ENCODE data around the gene LGMN. TPM values are rescaled to one million over a fixed set of nuclear protein-coding genes. Genes with fewer than 3 reads are reported as not detected.

The LGMN gene
- total and polyA plus RNA-seq, 2 experiments from 2014 or later, result 60.0 to 83.5 TPM

DNA sequence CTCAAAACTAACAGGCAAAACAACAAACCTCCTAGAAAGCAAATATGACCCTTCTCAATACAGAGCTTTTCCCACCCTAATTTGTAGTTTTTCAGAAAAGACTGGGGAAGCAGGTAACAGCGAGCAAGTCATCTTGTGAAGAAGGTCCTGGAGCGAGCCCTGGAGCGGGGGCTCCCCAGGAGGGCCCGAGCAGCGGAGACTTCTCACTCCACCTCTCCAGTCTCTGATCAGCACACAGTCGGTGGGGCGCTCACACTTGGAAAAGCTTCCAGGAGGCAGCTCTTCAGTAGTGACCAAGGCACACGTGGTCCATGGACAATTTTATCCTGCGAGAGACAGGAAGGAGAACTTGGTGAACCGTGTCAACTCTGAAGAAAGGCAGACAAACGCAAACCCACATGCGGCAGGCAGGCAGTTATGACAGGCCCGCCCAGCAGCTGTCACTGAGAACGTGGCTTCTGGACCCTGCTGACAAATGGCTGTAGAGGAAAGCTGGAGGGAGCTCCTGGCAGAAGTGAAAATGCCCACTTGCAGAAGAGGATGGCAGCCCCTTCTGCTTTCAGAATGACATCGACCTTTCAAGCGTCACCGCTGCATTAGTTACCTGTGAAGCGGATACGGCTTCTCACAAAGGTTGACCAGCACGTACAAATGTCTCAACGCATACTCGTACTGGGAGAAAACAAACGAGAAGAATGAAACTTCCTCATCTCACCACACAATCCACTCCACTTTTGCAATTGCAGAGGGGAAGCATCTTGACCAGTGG, 44.2 kb downstream of the LGMN start:
- Mint-ChIP-seq H3K9me3 (no peaks in the 10 kb centered on the region), H3K27ac (no peak overlapping the region), H3K4me1 (no peaks in the 10 kb centered on the region), H3K4me3 (no peak overlapping the region), H3K36me3 (ENCODE audit: low read depth) (peaks cover 16% of the 10 kb centered on the region), H3K27me3 (ENCODE audit: insufficient read depth, low read depth, poor library complexity) (no peaks in the 10 kb centered on the region)
- H3K4me3 ChIP-seq, result no peak overlapping the region
- no peaks in the 10 kb centered on the region for H3F3A ChIP-seq (replicated peaks; ENCODE audit: low read depth)
- H3K4me1 ChIP-seq (ENCODE audit: insufficient read depth), result no peaks in the 10 kb centered on the region
- no peak overlapping the region for H3K4me2 ChIP-seq
- no peaks in the 10 kb centered on the region for H3K9me2 ChIP-seq (ENCODE audit: insufficient read depth)
- H3K27ac ChIP-seq (ENCODE audit: low read depth), result no peak overlapping the region
- no peaks in the 10 kb centered on the region for H3K27me3 ChIP-seq (ENCODE audit: insufficient read depth)
- no peak for TF ChIP-seq JUNB (IDR thresholded peaks at IDR 0.05; ENCODE audit: unreplicated experiment)
- TF ChIP-seq, protein P1, sequence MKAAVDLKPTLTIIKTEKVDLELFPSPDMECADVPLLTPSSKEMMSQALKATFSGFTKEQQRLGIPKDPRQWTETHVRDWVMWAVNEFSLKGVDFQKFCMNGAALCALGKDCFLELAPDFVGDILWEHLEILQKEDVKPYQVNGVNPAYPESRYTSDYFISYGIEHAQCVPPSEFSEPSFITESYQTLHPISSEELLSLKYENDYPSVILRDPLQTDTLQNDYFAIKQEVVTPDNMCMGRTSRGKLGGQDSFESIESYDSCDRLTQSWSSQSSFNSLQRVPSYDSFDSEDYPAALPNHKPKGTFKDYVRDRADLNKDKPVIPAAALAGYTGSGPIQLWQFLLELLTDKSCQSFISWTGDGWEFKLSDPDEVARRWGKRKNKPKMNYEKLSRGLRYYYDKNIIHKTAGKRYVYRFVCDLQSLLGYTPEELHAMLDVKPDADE (IDR thresholded peaks at IDR 0.05), result no peak
- TF ChIP-seq, protein P2, sequence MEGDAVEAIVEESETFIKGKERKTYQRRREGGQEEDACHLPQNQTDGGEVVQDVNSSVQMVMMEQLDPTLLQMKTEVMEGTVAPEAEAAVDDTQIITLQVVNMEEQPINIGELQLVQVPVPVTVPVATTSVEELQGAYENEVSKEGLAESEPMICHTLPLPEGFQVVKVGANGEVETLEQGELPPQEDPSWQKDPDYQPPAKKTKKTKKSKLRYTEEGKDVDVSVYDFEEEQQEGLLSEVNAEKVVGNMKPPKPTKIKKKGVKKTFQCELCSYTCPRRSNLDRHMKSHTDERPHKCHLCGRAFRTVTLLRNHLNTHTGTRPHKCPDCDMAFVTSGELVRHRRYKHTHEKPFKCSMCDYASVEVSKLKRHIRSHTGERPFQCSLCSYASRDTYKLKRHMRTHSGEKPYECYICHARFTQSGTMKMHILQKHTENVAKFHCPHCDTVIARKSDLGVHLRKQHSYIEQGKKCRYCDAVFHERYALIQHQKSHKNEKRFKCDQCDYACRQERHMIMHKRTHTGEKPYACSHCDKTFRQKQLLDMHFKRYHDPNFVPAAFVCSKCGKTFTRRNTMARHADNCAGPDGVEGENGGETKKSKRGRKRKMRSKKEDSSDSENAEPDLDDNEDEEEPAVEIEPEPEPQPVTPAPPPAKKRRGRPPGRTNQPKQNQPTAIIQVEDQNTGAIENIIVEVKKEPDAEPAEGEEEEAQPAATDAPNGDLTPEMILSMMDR (conservative IDR thresholded peaks at IDR 0.05; ENCODE audit: low read depth in 2 of 2), result no peak
- no peak for TF ChIP-seq ZNF331 (CRISPR knock-in tag; IDR thresholded peaks at IDR 0.05; ENCODE audit: low read depth)
- TF ChIP-seq CREB1 (CRISPR knock-in tag; IDR thresholded peaks at IDR 0.05; ENCODE audit: low read depth), result no peak
- TF ChIP-seq, protein P3, sequence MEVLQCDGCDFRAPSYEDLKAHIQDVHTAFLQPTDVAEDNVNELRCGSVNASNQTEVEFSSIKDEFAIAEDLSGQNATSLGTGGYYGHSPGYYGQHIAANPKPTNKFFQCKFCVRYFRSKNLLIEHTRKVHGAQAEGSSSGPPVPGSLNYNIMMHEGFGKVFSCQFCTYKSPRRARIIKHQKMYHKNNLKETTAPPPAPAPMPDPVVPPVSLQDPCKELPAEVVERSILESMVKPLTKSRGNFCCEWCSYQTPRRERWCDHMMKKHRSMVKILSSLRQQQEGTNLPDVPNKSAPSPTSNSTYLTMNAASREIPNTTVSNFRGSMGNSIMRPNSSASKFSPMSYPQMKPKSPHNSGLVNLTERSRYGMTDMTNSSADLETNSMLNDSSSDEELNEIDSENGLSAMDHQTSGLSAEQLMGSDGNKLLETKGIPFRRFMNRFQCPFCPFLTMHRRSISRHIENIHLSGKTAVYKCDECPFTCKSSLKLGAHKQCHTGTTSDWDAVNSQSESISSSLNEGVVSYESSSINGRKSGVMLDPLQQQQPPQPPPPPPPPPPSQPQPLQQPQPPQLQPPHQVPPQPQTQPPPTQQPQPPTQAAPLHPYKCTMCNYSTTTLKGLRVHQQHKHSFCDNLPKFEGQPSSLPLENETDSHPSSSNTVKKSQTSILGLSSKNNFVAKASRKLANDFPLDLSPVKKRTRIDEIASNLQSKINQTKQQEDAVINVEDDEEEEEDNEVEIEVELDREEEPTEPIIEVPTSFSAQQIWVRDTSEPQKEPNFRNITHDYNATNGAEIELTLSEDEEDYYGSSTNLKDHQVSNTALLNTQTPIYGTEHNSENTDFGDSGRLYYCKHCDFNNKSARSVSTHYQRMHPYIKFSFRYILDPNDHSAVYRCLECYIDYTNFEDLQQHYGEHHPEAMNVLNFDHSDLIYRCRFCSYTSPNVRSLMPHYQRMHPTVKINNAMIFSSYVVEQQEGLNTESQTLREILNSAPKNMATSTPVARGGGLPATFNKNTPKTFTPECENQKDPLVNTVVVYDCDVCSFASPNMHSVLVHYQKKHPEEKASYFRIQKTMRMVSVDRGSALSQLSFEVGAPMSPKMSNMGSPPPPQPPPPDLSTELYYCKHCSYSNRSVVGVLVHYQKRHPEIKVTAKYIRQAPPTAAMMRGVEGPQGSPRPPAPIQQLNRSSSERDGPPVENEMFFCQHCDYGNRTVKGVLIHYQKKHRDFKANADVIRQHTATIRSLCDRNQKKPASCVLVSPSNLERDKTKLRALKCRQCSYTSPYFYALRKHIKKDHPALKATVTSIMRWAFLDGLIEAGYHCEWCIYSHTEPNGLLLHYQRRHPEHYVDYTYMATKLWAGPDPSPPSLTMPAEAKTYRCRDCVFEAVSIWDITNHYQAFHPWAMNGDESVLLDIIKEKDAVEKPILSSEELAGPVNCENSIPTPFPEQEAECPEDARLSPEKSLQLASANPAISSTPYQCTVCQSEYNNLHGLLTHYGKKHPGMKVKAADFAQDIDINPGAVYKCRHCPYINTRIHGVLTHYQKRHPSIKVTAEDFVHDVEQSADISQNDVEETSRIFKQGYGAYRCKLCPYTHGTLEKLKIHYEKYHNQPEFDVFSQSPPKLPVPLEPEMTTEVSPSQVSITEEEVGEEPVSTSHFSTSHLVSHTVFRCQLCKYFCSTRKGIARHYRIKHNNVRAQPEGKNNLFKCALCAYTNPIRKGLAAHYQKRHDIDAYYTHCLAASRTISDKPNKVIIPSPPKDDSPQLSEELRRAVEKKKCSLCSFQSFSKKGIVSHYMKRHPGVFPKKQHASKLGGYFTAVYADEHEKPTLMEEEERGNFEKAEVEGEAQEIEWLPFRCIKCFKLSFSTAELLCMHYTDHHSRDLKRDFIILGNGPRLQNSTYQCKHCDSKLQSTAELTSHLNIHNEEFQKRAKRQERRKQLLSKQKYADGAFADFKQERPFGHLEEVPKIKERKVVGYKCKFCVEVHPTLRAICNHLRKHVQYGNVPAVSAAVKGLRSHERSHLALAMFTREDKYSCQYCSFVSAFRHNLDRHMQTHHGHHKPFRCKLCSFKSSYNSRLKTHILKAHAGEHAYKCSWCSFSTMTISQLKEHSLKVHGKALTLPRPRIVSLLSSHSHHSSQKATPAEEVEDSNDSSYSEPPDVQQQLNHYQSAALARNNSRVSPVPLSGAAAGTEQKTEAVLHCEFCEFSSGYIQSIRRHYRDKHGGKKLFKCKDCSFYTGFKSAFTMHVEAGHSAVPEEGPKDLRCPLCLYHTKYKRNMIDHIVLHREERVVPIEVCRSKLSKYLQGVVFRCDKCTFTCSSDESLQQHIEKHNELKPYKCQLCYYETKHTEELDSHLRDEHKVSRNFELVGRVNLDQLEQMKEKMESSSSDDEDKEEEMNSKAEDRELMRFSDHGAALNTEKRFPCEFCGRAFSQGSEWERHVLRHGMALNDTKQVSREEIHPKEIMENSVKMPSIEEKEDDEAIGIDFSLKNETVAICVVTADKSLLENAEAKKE (CRISPR knock-in tag; IDR thresholded peaks at IDR 0.05), result no peak
- TF ChIP-seq POLR2AphosphoS5 (IDR thresholded peaks at IDR 0.05; ENCODE audit: low read depth), result no peak
- TF ChIP-seq EZH2phosphoT487 (IDR thresholded peaks at IDR 0.05; ENCODE audit: unreplicated experiment), result no peak
- TF ChIP-seq REST (IDR thresholded peaks at IDR 0.05; ENCODE audit: unreplicated experiment), result no peak
- TF ChIP-seq EZH2 (IDR thresholded peaks at IDR 0.05; ENCODE audit: low read depth, unreplicated experiment), result no peak
- H4K20me1 ChIP-seq (replicated peaks; ENCODE audit: insufficient read depth), result no peaks in the 10 kb centered on the region
- no peak for ATAC-seq
- no peaks in the 10 kb centered on the region for H3K79me2 ChIP-seq (replicated peaks; ENCODE audit: insufficient read depth)
- H2AFZ ChIP-seq, result no peak overlapping the region
- peaks cover 11% of the 10 kb centered on the region; the same call in 1 of the 2 replicates for H3K36me3 ChIP-seq (ENCODE audit: insufficient read depth)
- DNase-seq (ENCODE audit: low spot score), result no peak

All from GM23338 (cell line).